Measurements from ENCODE around the gene SPATC1L.

The SPATC1L gene

GRCh38 chr21:46195595-46196195, 11.4 kb upstream of the SPATC1L start:
- peaks cover 86% of the 10 kb centered on the region for H3K36me3 ChIP-seq (ENCODE audit: insufficient read depth, low read length)
- H3K27me3 ChIP-seq (ENCODE audit: insufficient read depth, low read length) = no peaks in the 10 kb centered on the region
- H3K4me1 ChIP-seq (ENCODE audit: insufficient read depth, low read length) = no peaks in the 10 kb centered on the region
- H3K4me3 ChIP-seq (ENCODE audit: low read length) = no peak overlapping the region
- no peaks in the 10 kb centered on the region for H3K9me3 ChIP-seq (ENCODE audit: insufficient read depth, low read depth, low read length)
- WGBS = 91% methylated on average over 20 of the region's 20 CpGs
- H3K27ac ChIP-seq (ENCODE audit: low read depth, low read length) = no peak overlapping the region
- no peak overlapping the region for H3K9ac ChIP-seq (ENCODE audit: low read depth, low read length)

- Histone ChIP-seq H3K9ac (ENCODE audit: low read depth, low read length) (no peak overlapping the region), H3K36me3 (ENCODE audit: insufficient read depth, low read length) (peaks cover 85% of the 10 kb centered on the region), H3K27ac (ENCODE audit: low read depth, low read length) (no peak overlapping the region), H3K27me3 (ENCODE audit: insufficient read depth, low read length) (no peaks in the 10 kb centered on the region), H3K4me3 (ENCODE audit: low read length) (no peak overlapping the region), H3K4me1 (ENCODE audit: insufficient read depth, low read length) (no peaks in the 10 kb centered on the region), H3K9me3 (ENCODE audit: insufficient read depth, low read depth, low read length) (no peaks in the 10 kb centered on the region)
- 95% methylated on average over 34 of the region's 34 CpGs for WGBS
Measured at GRCh38 chr21:46194374-46195334, 10.4 kb upstream of the SPATC1L start.

- Histone ChIP-seq H3K27me3 (ENCODE audit: insufficient read depth, low read length) (no peaks in the 10 kb centered on the region), H3K4me1 (ENCODE audit: insufficient read depth, low read length) (peaks cover 5% of the 10 kb centered on the region; the same call in 1 of the 2 replicates), H3K27ac (ENCODE audit: low read depth, low read length) (no peak overlapping the region), H3K4me3 (ENCODE audit: low read length) (no peak overlapping the region), H3K36me3 (ENCODE audit: insufficient read depth, low read length) (peaks cover 80% of the 10 kb centered on the region), H3K9ac (ENCODE audit: low read depth, low read length) (no peak overlapping the region), H3K9me3 (ENCODE audit: insufficient read depth, low read depth, low read length) (no peaks in the 10 kb centered on the region)
- 97% methylated on average over 10 of the region's 10 CpGs for WGBS
Measured at GRCh38 chr21:46193829-46194373, 9.6 kb upstream of the SPATC1L start.

- H3K27me3 ChIP-seq (ENCODE audit: insufficient read depth, low read length) = no peaks in the 10 kb centered on the region
- no peak overlapping the region for H3K27ac ChIP-seq (ENCODE audit: low read depth, low read length)
- 94% methylated on average over 20 of the region's 20 CpGs for WGBS
- H3K9me3 ChIP-seq (ENCODE audit: insufficient read depth, low read depth, low read length) = no peaks in the 10 kb centered on the region
- no peak overlapping the region for H3K9ac ChIP-seq (ENCODE audit: low read depth, low read length)
- H3K4me1 ChIP-seq (ENCODE audit: insufficient read depth, low read length) = peaks cover 20% of the 10 kb centered on the region; the same call in 1 of the 2 replicates
- H3K36me3 ChIP-seq (ENCODE audit: insufficient read depth, low read length) = peaks cover 77% of the 10 kb centered on the region
- H3K4me3 ChIP-seq (ENCODE audit: low read length) = no peak overlapping the region
Measured at GRCh38 chr21:46191686-46192575, 7.7 kb upstream of the SPATC1L start.

GRCh38 chr21:46191257-46191685, 7.0 kb upstream of the SPATC1L start:
- peaks cover 70% of the 10 kb centered on the region for H3K36me3 ChIP-seq (ENCODE audit: insufficient read depth, low read length)
- H3K4me3 ChIP-seq (ENCODE audit: low read length) = no peak overlapping the region
- 84% methylated on average over 4 of the region's 4 CpGs for WGBS
- H3K9me3 ChIP-seq (ENCODE audit: insufficient read depth, low read depth, low read length) = no peaks in the 10 kb centered on the region
- no peak overlapping the region for H3K27ac ChIP-seq (ENCODE audit: low read depth, low read length)
- H3K4me1 ChIP-seq (ENCODE audit: insufficient read depth, low read length) = peaks cover 20% of the 10 kb centered on the region; the same call in 1 of the 2 replicates
- no peaks in the 10 kb centered on the region for H3K27me3 ChIP-seq (ENCODE audit: insufficient read depth, low read length)
- no peak overlapping the region for H3K9ac ChIP-seq (ENCODE audit: low read depth, low read length)

GRCh38 chr21:46190491-46191131, 6.4 kb upstream of the SPATC1L start:
- Histone ChIP-seq H3K4me1 (ENCODE audit: insufficient read depth, low read length) (peaks cover 20% of the 10 kb centered on the region; the same call in 1 of the 2 replicates), H3K27me3 (ENCODE audit: insufficient read depth, low read length) (no peaks in the 10 kb centered on the region), H3K4me3 (ENCODE audit: low read length) (no peak overlapping the region), H3K27ac (ENCODE audit: low read depth, low read length) (no peak overlapping the region; the same call in 1 of the 2 replicates), H3K36me3 (ENCODE audit: insufficient read depth, low read length) (peaks cover 63% of the 10 kb centered on the region), H3K9me3 (ENCODE audit: insufficient read depth, low read depth, low read length) (no peaks in the 10 kb centered on the region), H3K9ac (ENCODE audit: low read depth, low read length) (no peak overlapping the region)
- WGBS = 94% methylated on average over 15 of the region's 15 CpGs

GRCh38 chr21:46189959-46190490, 5.8 kb upstream of the SPATC1L start:
- Histone ChIP-seq H3K4me1 (ENCODE audit: insufficient read depth, low read length) (peaks cover 25% of the 10 kb centered on the region; the same call in 1 of the 2 replicates), H3K9ac (ENCODE audit: low read depth, low read length) (no peak overlapping the region), H3K4me3 (ENCODE audit: low read length) (no peak overlapping the region), H3K27ac (ENCODE audit: low read depth, low read length) (no peak overlapping the region; the same call in 1 of the 2 replicates), H3K36me3 (ENCODE audit: insufficient read depth, low read length) (peaks cover 58% of the 10 kb centered on the region), H3K9me3 (ENCODE audit: insufficient read depth, low read depth, low read length) (no peaks in the 10 kb centered on the region), H3K27me3 (ENCODE audit: insufficient read depth, low read length) (no peaks in the 10 kb centered on the region)
- WGBS = 94% methylated on average over 14 of the region's 14 CpGs

- no peaks in the 10 kb centered on the region for H3K27me3 ChIP-seq (ENCODE audit: insufficient read depth, low read length)
- H3K9ac ChIP-seq (ENCODE audit: low read depth, low read length) = no peak overlapping the region
- no peaks in the 10 kb centered on the region for H3K9me3 ChIP-seq (ENCODE audit: insufficient read depth, low read depth, low read length)
- H3K4me3 ChIP-seq (ENCODE audit: low read length) = no peak overlapping the region
- 83% methylated on average over 9 of the region's 9 CpGs for whole genome bisulfite sequencing
- 0 out of 2 replicates have a peak overlapping the region, but pooled peaks have one; percentile 8 for H3K27ac ChIP-seq (ENCODE audit: low read depth, low read length)
- H3K4me1 ChIP-seq (ENCODE audit: insufficient read depth, low read length) = peaks cover 25% of the 10 kb centered on the region; the same call in 1 of the 2 replicates
- H3K36me3 ChIP-seq (ENCODE audit: insufficient read depth, low read length) = peaks cover 51% of the 10 kb centered on the region
Measured at GRCh38 chr21:46189213-46189958, 5.1 kb upstream of the SPATC1L start.

- H3K9ac ChIP-seq (ENCODE audit: low read depth, low read length) = no peak overlapping the region; the same call in 1 of the 2 replicates
- H3K27ac ChIP-seq (ENCODE audit: low read depth, low read length) = peak overlapping the region; percentile 38; the same call in 1 of the 2 replicates
- no peaks in the 10 kb centered on the region for H3K9me3 ChIP-seq (ENCODE audit: insufficient read depth, low read depth, low read length)
- no peak overlapping the region for H3K4me3 ChIP-seq (ENCODE audit: low read length)
- no peaks in the 10 kb centered on the region for H3K27me3 ChIP-seq (ENCODE audit: insufficient read depth, low read length)
- peaks cover 43% of the 10 kb centered on the region for H3K36me3 ChIP-seq (ENCODE audit: insufficient read depth, low read length)
- WGBS = 64% methylated on average over 13 of the region's 17 CpGs
- peaks cover 25% of the 10 kb centered on the region; the same call in 1 of the 2 replicates for H3K4me1 ChIP-seq (ENCODE audit: insufficient read depth, low read length)
Measured at GRCh38 chr21:46188226-46189212, 4.3 kb upstream of the SPATC1L start.
